ENCODE results near the gene CYFIP1.

DNA sequence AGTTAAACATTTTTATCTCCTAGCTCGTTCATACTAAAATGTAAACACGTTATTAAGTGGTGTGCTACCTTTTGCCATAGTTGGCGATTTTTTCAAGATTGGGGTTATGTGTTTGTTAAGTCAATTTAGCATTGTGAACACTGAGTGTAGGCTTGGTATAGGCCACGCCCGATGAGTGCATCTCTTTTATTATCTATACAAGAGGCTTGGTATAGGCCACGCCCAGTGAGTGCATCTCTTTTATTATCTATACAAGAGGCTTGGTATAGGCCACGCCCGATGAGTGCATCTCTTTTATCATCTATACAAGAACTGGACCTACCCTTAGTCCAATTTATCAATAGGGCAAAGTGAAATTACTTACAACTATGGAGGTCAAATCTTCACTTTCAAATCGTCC is 71.3 kb downstream of the CYFIP1 start:
- TF ChIP-seq, protein P1, sequence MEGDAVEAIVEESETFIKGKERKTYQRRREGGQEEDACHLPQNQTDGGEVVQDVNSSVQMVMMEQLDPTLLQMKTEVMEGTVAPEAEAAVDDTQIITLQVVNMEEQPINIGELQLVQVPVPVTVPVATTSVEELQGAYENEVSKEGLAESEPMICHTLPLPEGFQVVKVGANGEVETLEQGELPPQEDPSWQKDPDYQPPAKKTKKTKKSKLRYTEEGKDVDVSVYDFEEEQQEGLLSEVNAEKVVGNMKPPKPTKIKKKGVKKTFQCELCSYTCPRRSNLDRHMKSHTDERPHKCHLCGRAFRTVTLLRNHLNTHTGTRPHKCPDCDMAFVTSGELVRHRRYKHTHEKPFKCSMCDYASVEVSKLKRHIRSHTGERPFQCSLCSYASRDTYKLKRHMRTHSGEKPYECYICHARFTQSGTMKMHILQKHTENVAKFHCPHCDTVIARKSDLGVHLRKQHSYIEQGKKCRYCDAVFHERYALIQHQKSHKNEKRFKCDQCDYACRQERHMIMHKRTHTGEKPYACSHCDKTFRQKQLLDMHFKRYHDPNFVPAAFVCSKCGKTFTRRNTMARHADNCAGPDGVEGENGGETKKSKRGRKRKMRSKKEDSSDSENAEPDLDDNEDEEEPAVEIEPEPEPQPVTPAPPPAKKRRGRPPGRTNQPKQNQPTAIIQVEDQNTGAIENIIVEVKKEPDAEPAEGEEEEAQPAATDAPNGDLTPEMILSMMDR (IDR thresholded peaks at IDR 0.05; ENCODE audit: insufficient read depth, low read length, poor library complexity, severe bottlenecking) = no peak
- TF ChIP-seq EZH2phosphoT487 (conservative IDR thresholded peaks at IDR 0.05; ENCODE audit: low read length) = no peak

Data from SU-DHL-6 (cell line).